SK-N-SH (cell line): Measurements from ENCODE around the gene ICAM5.

Source experiments
- CTCF ChIP-seq: fragments of 200-600 bp; sonication (generic); IDR thresholded peaks from 2 replicates; pipeline ENCODE4 v1.6.1; 2017; ENCODE audit warnings: antibody characterized with exemption, mild to moderate bottlenecking, moderate library complexity
- EP300 ChIP-seq, 2 experiments: IDR thresholded peaks; 2 replicates each; pipeline versions ENCODE4 v1.4.0 to v1.6.1; 2012; ENCODE audit warnings: borderline replicate concordance in 1 of 2, low read depth in 1 of 2, low read length in 1 of 2
- EZH2phosphoT487 ChIP-seq: fragments of 200-600 bp; sonication (generic); IDR thresholded peaks from 2 replicates; pipeline ENCODE4 v1.6.1; 2017; ENCODE audit warnings: low read depth, mixed run types, mild to moderate bottlenecking, antibody characterized with exemption, moderate library complexity, borderline replicate concordance
- FOSL2 ChIP-seq: IDR thresholded peaks from 2 replicates; pipeline ENCODE4 v1.4.0; 2012; ENCODE audit warnings: low read depth, mild to moderate bottlenecking, moderate library complexity, borderline replicate concordance
- FOXM1 ChIP-seq: IDR thresholded peaks from 2 replicates; pipeline ENCODE4 v1.4.0; 2012; ENCODE audit warnings: low read depth, mild to moderate bottlenecking
- MEF2A ChIP-seq: IDR thresholded peaks from 2 replicates; pipeline ENCODE4 v1.4.0; 2012; ENCODE audit warnings: low read depth, borderline replicate concordance
- NRF1 ChIP-seq: IDR thresholded peaks from 2 replicates; pipeline ENCODE4 v1.6.1; 2012; ENCODE audit warnings: low read depth, mild to moderate bottlenecking, low read length
- RAD21 ChIP-seq: IDR thresholded peaks from 2 replicates; pipeline ENCODE4 v1.6.1; 2012; ENCODE audit warnings: mild to moderate bottlenecking, low read length
- RCOR1 ChIP-seq: fragments of 150-350 bp; IDR thresholded peaks from 2 replicates; pipeline ENCODE4 v1.6.1; 2017; ENCODE audit warnings: antibody characterized with exemption, low read length
- SMC3 ChIP-seq: IDR thresholded peaks from 2 replicates; pipeline ENCODE4 v1.6.1; 2012; ENCODE audit warnings: low read depth, low read length, improper control_type of control experiment
- TF ChIP-seq, protein P1 (sequence below): IDR thresholded peaks from 2 replicates; pipeline ENCODE4 v1.6.1; 2012; ENCODE audit warnings: mild to moderate bottlenecking, low read depth, low read length, moderate library complexity

DNA sequence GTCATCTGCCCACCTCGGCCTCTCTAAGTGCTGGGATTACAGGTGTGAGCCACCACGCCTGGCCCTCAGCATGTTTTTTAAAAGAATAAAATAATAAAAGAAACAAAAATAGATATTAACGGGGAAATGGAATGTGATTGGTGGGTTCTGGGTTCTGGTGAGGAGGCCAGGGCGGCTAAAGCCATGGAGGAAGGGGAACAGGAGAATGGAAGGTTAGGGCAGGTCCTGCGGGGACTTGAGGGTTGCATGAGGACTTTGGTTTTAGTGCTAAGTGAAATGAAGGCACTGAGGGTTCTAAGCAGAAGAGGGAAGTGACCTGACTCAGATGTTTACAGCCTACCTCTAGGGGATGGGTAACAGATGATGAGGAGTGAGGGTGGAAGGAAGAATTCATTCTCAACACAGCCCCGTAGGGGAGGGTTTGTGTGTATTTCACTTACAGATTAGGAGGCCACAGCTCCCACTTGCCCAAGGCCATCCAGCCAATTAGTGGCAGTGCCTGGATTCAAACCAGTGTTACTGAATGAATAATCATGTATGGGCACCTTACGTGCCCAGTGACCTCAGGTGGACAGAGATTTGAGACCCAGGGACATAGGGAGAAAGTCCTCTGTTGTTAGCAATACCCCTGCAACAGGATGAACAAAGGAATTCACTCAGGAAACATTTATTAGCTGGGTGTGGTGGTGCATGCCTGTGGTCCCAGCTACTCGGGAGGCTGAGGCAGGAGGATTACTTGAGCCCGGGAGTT, 44.4 kb upstream of the ICAM5 start:
- no peak for TF ChIP-seq CTCF
- no peak for TF ChIP-seq RCOR1
- no peak for TF ChIP-seq MEF2A
- no peak for TF ChIP-seq FOXM1
- no peak for TF ChIP-seq RAD21
- TF ChIP-seq FOSL2: no peak
- TF ChIP-seq, protein P1, sequence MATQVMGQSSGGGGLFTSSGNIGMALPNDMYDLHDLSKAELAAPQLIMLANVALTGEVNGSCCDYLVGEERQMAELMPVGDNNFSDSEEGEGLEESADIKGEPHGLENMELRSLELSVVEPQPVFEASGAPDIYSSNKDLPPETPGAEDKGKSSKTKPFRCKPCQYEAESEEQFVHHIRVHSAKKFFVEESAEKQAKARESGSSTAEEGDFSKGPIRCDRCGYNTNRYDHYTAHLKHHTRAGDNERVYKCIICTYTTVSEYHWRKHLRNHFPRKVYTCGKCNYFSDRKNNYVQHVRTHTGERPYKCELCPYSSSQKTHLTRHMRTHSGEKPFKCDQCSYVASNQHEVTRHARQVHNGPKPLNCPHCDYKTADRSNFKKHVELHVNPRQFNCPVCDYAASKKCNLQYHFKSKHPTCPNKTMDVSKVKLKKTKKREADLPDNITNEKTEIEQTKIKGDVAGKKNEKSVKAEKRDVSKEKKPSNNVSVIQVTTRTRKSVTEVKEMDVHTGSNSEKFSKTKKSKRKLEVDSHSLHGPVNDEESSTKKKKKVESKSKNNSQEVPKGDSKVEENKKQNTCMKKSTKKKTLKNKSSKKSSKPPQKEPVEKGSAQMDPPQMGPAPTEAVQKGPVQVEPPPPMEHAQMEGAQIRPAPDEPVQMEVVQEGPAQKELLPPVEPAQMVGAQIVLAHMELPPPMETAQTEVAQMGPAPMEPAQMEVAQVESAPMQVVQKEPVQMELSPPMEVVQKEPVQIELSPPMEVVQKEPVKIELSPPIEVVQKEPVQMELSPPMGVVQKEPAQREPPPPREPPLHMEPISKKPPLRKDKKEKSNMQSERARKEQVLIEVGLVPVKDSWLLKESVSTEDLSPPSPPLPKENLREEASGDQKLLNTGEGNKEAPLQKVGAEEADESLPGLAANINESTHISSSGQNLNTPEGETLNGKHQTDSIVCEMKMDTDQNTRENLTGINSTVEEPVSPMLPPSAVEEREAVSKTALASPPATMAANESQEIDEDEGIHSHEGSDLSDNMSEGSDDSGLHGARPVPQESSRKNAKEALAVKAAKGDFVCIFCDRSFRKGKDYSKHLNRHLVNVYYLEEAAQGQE: no peak
- no peak for TF ChIP-seq SMC3
- no peak for TF ChIP-seq EP300 (IDR thresholded peaks at IDR 0.05; ENCODE audit: borderline replicate concordance in 1 of 2, low read depth in 1 of 2, low read length in 1 of 2)
- TF ChIP-seq EZH2phosphoT487: no peak
- no peak for TF ChIP-seq NRF1
